Upper lobe of left lung (tissue), 4 donors: ENCODE results near the gene PRKG1.

Source experiments
- CTCF ChIP-seq, 6 experiments: fragments of 450-650 bp in 4 of 6; fragments of 200-600 bp in 2 of 6; sonication (generic) in 2 of 6; IDR thresholded peaks; one replicate each; pipeline ENCODE4 v1.5.1; 2016 to 2019; ENCODE audit warnings: antibody characterized with exemption in 6 of 6
- EP300 ChIP-seq, 4 donors: sonication (generic); formaldehyde crosslinking; IDR thresholded peaks; one replicate each; pipeline ENCODE4 v1.5.1; 2017; ENCODE audit warnings: antibody characterized with exemption in 4 of 4, control low read depth in 2 of 4
- POLR2A ChIP-seq, 4 donors: fragments of 450-650 bp; IDR thresholded peaks; one replicate each; pipeline ENCODE4 v1.5.1; 2016 to 2017; ENCODE audit warnings: antibody characterized with exemption in 4 of 4, mild to moderate bottlenecking in 2 of 4
- POLR2AphosphoS5 ChIP-seq, 2 donors: sonication (generic); formaldehyde crosslinking; IDR thresholded peaks; one replicate each; pipeline ENCODE4 v1.5.1; 2017; ENCODE audit warnings: antibody characterized with exemption in 2 of 2

- no peak for TF ChIP-seq CTCF (IDR thresholded peaks at IDR 0.05)
- TF ChIP-seq EP300 (IDR thresholded peaks at IDR 0.05), result no peak
- no peak for TF ChIP-seq POLR2AphosphoS5 (IDR thresholded peaks at IDR 0.05)
- no peak for TF ChIP-seq POLR2A (IDR thresholded peaks at IDR 0.05)
These were observed 944.8 kb downstream of the PRKG1 start for GRCh38 chr10:52019077-52019555.
